K562 (cell line): ENCODE data around the gene TP73. TPM values are rescaled to one million over a fixed set of nuclear protein-coding genes. Genes with fewer than 3 reads are reported as not detected.

Experiments used
- ELF4 ChIP-seq: fragments of 450-650 bp; formaldehyde crosslinking; IDR thresholded peaks from 2 replicates; pipeline ENCODE4 v1.4.0; 2022; ENCODE audit warnings: missing genetic modification characterization
- KLF13 ChIP-seq: fragments of 450-650 bp; IDR thresholded peaks from 2 replicates; pipeline ENCODE4 v1.6.1; 2016; ENCODE audit warnings: missing genetic modification characterization, low read depth, mild to moderate bottlenecking, missing compliant biosample characterization, moderate library complexity, borderline replicate concordance
- POLR2H ChIP-seq: IDR thresholded peaks from 2 replicates; pipeline ENCODE4 v1.6.1; 2016; ENCODE audit warnings: missing genetic modification characterization, low read depth, mild to moderate bottlenecking, control low read depth, missing compliant biosample characterization, moderate library complexity
- PTBP1 ChIP-seq: fragments of 200-400 bp; formaldehyde crosslinking; IDR thresholded peaks from 2 replicates; pipeline ENCODE4 v1.6.1; 2017; ENCODE audit warnings: low read depth, low read length
- TEAD1 ChIP-seq, 2 experiments: fragments of 450-650 bp in 1 of 2; sonication (generic) in 1 of 2; formaldehyde crosslinking; IDR thresholded peaks; 2 replicates each; pipeline versions ENCODE4 v1.4.0 to v1.8.0; 2020 to 2022; ENCODE audit warnings: mild to moderate bottlenecking in 2 of 2, missing genetic modification reagents in 1 of 2
- ZFX ChIP-seq: sonication (generic); formaldehyde crosslinking; IDR thresholded peaks from 2 replicates; pipeline ENCODE4 v1.8.0; 2022; ENCODE audit warnings: mild to moderate bottlenecking, missing genetic modification reagents, moderate library complexity
- ZNF146 ChIP-seq: IDR thresholded peaks from one replicate; pipeline ENCODE4 v1.6.1; 2018; ENCODE audit warnings: missing compliant biosample characterization; ENCODE audit not compliant: unreplicated experiment
- ZNF274 ChIP-seq: IDR thresholded peaks from 2 replicates; pipeline ENCODE4 v1.6.1; 2011; ENCODE audit warnings: low read depth, mild to moderate bottlenecking, low read length, moderate library complexity, borderline replicate concordance
- ZNF316 ChIP-seq: fragments of 450-650 bp; IDR thresholded peaks from 2 replicates; pipeline ENCODE4 v1.6.1; 2016
- polyA plus RNA-seq, 8 experiments: library from polyadenylated mRNA; depleted of rRNA in 4 of 8; stranded (reverse) in 5 of 8; unstranded in 3 of 8; fragments of >200 nt; fragmentation: Nextera tagmentation in 2 of 8; fragmentation: Illumina TruSeq in 1 of 8; extraction: Ambion mirVana in 2 of 8; extraction: Trizol in 1 of 8; gene quantifications; 2 replicates each; pipeline versions ENCODE4 v1.2.1 to v1.2.3, GENCODE V29; 2011 to 2014; ENCODE audit warnings: inconsistent platforms in 1 of 8, missing spikeins in 1 of 8
- total RNA-seq, 7 experiments: library from RNA; depleted of rRNA in 6 of 7; stranded (reverse); fragments of >200 nt in 6 of 7; fragmentation: Illumina TruSeq in 2 of 7; extraction: Trizol in 2 of 7; gene quantifications; 2 replicates each; pipeline versions ENCODE4 v1.2.1 to v1.2.3, GENCODE V29; 2011 to 2021; ENCODE audit warnings: low replicate concordance in 1 of 7
- TF ChIP-seq, protein P1 (sequence below): sonication (generic); formaldehyde crosslinking; IDR thresholded peaks from 2 replicates; pipeline ENCODE4 v1.8.0; 2022; ENCODE audit warnings: mild to moderate bottlenecking, missing genetic modification reagents, borderline replicate concordance
- TF ChIP-seq, protein P2 (sequence below), 2 experiments: fragments of 450-650 bp in 1 of 2; sonication (generic) in 1 of 2; formaldehyde crosslinking; conservative IDR thresholded peaks; 2 replicates each; pipeline versions ENCODE4 v1.4.0 to v1.8.1; 2020 to 2022; ENCODE audit warnings: mild to moderate bottlenecking in 1 of 2, missing genetic modification reagents in 1 of 2
- TF ChIP-seq, protein P3 (sequence below): fragments of 450-650 bp; formaldehyde crosslinking; IDR thresholded peaks from 2 replicates; pipeline ENCODE4 v1.4.0; 2022; ENCODE audit warnings: missing genetic modification characterization
- TF ChIP-seq, protein P4 (sequence below): sonication (generic); IDR thresholded peaks from 2 replicates; pipeline ENCODE4 v1.6.1; 2016
- TF ChIP-seq, protein P5 (sequence below): fragments of 450-650 bp; formaldehyde crosslinking; IDR thresholded peaks from 2 replicates; pipeline ENCODE4 v1.4.0; 2020; ENCODE audit warnings: mild to moderate bottlenecking
- TF ChIP-seq, protein P6 (sequence below), 2 experiments: fragments of 200-800 bp in 1 of 2; sonication (Bioruptor generic) in 1 of 2; sonication (generic) in 1 of 2; formaldehyde crosslinking in 1 of 2; IDR thresholded peaks in 1 of 2; conservative IDR thresholded peaks in 1 of 2; 2 replicates each; pipeline versions ENCODE4 v1.5.0 to v1.6.1; 2016 to 2020; ENCODE audit warnings: missing compliant biosample characterization in 1 of 2, missing genetic modification characterization in 1 of 2, missing genetic modification reagents in 1 of 2
- TF ChIP-seq, protein P7 (sequence below): fragments of 450-650 bp; IDR thresholded peaks from 2 replicates; pipeline ENCODE4 v1.6.1; 2016; ENCODE audit warnings: borderline replicate concordance

TP73 gene
- total and polyA plus RNA-seq, 9 of the 15 experiments (the other 6 are each of a cell fraction or from before 2014, with no cell fraction given) = 0.07 to 1.6 (median 0.40) TPM; not detected in 2

DNA sequence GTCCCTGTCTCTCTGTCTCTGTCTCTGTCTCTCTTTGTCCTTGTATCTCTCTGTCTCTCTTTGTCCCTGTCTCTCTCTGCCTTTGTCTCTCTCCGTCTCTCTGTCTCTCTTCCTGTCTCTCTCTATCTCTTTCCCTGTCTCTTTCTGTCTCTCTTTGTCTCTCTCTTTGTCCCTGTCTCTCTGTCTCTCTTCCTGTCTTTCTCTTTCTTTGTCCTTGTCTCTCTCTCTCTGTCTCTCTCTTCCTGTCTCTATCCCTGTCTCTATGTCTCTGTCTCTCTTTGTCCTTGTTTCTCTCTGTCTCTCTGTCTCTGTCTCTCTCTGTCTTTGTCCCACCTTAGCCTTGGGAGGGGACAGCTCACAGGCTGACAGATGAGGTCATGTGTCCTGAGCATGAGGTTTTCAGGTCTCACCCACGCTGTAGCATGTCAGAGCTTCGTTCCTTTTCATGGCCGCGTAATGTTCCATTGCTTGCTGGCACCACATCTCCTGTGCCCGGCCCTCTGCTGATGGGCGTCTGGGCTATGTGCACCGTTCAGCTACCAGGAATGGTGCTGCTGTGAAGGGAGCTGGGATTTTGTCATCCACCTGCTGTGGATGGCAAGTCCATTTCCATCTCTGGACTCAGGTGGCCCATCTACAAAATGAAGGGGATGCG is 27.6 kb downstream of the TP73 start (continued):
- TF ChIP-seq, protein P1, sequence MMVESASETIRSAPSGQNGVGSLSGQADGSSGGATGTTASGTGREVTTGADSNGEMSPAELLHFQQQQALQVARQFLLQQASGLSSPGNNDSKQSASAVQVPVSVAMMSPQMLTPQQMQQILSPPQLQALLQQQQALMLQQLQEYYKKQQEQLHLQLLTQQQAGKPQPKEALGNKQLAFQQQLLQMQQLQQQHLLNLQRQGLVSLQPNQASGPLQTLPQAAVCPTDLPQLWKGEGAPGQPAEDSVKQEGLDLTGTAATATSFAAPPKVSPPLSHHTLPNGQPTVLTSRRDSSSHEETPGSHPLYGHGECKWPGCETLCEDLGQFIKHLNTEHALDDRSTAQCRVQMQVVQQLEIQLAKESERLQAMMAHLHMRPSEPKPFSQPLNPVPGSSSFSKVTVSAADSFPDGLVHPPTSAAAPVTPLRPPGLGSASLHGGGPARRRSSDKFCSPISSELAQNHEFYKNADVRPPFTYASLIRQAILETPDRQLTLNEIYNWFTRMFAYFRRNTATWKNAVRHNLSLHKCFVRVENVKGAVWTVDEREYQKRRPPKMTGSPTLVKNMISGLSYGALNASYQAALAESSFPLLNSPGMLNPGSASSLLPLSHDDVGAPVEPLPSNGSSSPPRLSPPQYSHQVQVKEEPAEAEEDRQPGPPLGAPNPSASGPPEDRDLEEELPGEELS (CRISPR knock-in tag) = no peak
- TF ChIP-seq ZNF274 = no peak
- no peak for TF ChIP-seq ZFX (CRISPR knock-in tag)
- 0 out of 4 replicates have a peak, but pooled peaks of 1 of the 2 experiments have one; percentile 13 for TF ChIP-seq TEAD1 (CRISPR knock-in tag; IDR thresholded peaks at IDR 0.05)
- TF ChIP-seq, protein P2, sequence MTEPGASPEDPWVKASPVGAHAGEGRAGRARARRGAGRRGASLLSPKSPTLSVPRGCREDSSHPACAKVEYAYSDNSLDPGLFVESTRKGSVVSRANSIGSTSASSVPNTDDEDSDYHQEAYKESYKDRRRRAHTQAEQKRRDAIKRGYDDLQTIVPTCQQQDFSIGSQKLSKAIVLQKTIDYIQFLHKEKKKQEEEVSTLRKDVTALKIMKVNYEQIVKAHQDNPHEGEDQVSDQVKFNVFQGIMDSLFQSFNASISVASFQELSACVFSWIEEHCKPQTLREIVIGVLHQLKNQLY (CRISPR knock-in tag; conservative IDR thresholded peaks at IDR 0.05) = no peak
- TF ChIP-seq, protein P3, sequence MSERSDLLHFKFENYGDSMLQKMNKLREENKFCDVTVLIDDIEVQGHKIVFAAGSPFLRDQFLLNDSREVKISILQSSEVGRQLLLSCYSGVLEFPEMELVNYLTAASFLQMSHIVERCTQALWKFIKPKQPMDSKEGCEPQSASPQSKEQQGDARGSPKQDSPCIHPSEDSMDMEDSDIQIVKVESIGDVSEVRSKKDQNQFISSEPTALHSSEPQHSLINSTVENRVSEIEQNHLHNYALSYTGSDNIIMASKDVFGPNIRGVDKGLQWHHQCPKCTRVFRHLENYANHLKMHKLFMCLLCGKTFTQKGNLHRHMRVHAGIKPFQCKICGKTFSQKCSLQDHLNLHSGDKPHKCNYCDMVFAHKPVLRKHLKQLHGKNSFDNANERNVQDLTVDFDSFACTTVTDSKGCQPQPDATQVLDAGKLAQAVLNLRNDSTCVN (CRISPR knock-in tag) = 0 out of 2 replicates have a peak, but pooled peaks have one; percentile 22
- TF ChIP-seq, protein P4, sequence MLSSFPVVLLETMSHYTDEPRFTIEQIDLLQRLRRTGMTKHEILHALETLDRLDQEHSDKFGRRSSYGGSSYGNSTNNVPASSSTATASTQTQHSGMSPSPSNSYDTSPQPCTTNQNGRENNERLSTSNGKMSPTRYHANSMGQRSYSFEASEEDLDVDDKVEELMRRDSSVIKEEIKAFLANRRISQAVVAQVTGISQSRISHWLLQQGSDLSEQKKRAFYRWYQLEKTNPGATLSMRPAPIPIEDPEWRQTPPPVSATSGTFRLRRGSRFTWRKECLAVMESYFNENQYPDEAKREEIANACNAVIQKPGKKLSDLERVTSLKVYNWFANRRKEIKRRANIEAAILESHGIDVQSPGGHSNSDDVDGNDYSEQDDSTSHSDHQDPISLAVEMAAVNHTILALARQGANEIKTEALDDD = no peak
- TF ChIP-seq POLR2H (tag) = no peak
- TF ChIP-seq, protein P5, sequence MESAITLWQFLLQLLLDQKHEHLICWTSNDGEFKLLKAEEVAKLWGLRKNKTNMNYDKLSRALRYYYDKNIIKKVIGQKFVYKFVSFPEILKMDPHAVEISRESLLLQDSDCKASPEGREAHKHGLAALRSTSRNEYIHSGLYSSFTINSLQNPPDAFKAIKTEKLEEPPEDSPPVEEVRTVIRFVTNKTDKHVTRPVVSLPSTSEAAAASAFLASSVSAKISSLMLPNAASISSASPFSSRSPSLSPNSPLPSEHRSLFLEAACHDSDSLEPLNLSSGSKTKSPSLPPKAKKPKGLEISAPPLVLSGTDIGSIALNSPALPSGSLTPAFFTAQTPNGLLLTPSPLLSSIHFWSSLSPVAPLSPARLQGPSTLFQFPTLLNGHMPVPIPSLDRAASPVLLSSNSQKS = no peak
- no peak for TF ChIP-seq KLF13 (tag)
- TF ChIP-seq, protein P6, sequence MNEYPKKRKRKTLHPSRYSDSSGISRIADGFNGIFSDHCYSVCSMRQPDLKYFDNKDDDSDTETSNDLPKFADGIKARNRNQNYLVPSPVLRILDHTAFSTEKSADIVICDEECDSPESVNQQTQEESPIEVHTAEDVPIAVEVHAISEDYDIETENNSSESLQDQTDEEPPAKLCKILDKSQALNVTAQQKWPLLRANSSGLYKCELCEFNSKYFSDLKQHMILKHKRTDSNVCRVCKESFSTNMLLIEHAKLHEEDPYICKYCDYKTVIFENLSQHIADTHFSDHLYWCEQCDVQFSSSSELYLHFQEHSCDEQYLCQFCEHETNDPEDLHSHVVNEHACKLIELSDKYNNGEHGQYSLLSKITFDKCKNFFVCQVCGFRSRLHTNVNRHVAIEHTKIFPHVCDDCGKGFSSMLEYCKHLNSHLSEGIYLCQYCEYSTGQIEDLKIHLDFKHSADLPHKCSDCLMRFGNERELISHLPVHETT (CRISPR knock-in tag; conservative IDR thresholded peaks at IDR 0.05 in 1 of 2, IDR thresholded peaks at IDR 0.05 in 1 of 2) = no peak
- TF ChIP-seq ZNF146 (CRISPR knock-in tag) = peak; percentile 99
- TF ChIP-seq ZNF316 = no peak
- 0 out of 2 replicates have a peak, but pooled peaks have one; percentile 58 for TF ChIP-seq ELF4
- TF ChIP-seq, protein P7, sequence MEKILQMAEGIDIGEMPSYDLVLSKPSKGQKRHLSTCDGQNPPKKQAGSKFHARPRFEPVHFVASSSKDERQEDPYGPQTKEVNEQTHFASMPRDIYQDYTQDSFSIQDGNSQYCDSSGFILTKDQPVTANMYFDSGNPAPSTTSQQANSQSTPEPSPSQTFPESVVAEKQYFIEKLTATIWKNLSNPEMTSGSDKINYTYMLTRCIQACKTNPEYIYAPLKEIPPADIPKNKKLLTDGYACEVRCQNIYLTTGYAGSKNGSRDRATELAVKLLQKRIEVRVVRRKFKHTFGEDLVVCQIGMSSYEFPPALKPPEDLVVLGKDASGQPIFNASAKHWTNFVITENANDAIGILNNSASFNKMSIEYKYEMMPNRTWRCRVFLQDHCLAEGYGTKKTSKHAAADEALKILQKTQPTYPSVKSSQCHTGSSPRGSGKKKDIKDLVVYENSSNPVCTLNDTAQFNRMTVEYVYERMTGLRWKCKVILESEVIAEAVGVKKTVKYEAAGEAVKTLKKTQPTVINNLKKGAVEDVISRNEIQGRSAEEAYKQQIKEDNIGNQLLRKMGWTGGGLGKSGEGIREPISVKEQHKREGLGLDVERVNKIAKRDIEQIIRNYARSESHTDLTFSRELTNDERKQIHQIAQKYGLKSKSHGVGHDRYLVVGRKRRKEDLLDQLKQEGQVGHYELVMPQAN = no peak
- peak; percentile 47; the same call in 1 of the 2 replicates for TF ChIP-seq PTBP1
